Osteoblast (primary cell): ENCODE results near the gene CLN5. TPM values are rescaled to one million over a fixed set of nuclear protein-coding genes. Genes with fewer than 3 reads are reported as not detected.

Experiments
- DNase-seq: peaks from one replicate; pipeline ENCODE4 v3.0.0; 2011; ENCODE audit warnings: low spot score, mixed read lengths; ENCODE audit not compliant: insufficient read length; ENCODE audit errors: missing footprints
- H2AFZ ChIP-seq: 2 replicates; pipeline ENCODE4 v1.6.0; 2011; ENCODE audit warnings: mild to moderate bottlenecking, low read length
- H3K27ac ChIP-seq: 2 replicates; pipeline ENCODE4 v1.5.1; 2011; ENCODE audit warnings: mild to moderate bottlenecking, low read depth, low read length, moderate library complexity
- H3K27me3 ChIP-seq: 2 replicates; pipeline ENCODE4 v1.6.0; 2012; ENCODE audit warnings: mild to moderate bottlenecking, control low read depth, inconsistent platforms, low read length, moderate library complexity; ENCODE audit not compliant: insufficient read depth
- H3K36me3 ChIP-seq: 2 replicates; pipeline ENCODE4 v1.5.1; 2011; ENCODE audit warnings: mild to moderate bottlenecking, low read length, control low read depth, moderate library complexity; ENCODE audit not compliant: insufficient read depth
- H3K4me1 ChIP-seq: 2 replicates; pipeline ENCODE4 v1.5.1; 2011; ENCODE audit warnings: mild to moderate bottlenecking, low read length, control low read depth, moderate library complexity; ENCODE audit not compliant: insufficient read depth
- H3K4me2 ChIP-seq: 2 replicates; pipeline ENCODE4 v1.6.0; 2011; ENCODE audit warnings: mild to moderate bottlenecking, low read length; ENCODE audit not compliant: insufficient read depth
- H3K4me3 ChIP-seq: fragments of 200-600 bp; sonication (generic); 3 replicates; pipeline ENCODE4 v1.5.1; 2012; ENCODE audit warnings: mild to moderate bottlenecking, low read length, inconsistent platforms; ENCODE audit not compliant: insufficient read depth
- H3K79me2 ChIP-seq: 2 replicates; pipeline ENCODE4 v1.6.0; 2012; ENCODE audit warnings: mild to moderate bottlenecking, low read length, control low read depth, inconsistent platforms; ENCODE audit not compliant: insufficient read depth
- H3K9me3 ChIP-seq: 2 replicates; pipeline ENCODE4 v1.5.1; 2011; ENCODE audit warnings: low read depth, low read length, control low read depth
- H4K20me1 ChIP-seq: 2 replicates; pipeline ENCODE4 v1.6.0; 2012; ENCODE audit warnings: mild to moderate bottlenecking, low read length, control low read depth; ENCODE audit not compliant: insufficient read depth
- CTCF ChIP-seq: IDR thresholded peaks from 2 replicates; pipeline ENCODE4 v1.5.1; 2011; ENCODE audit warnings: mild to moderate bottlenecking, low read depth, low read length, moderate library complexity; ENCODE audit errors: extremely low read depth
- total RNA-seq: library from RNA; depleted of rRNA; stranded (reverse); fragments of >200 nt; gene quantifications from 2 replicates; pipeline ENCODE4 v1.2.3, GENCODE V29; 2012

The CLN5 gene
- total RNA-seq, 1 donor = 42.0 TPM

- Histone ChIP-seq H3K9me3 (no peaks in the 10 kb centered on the region), H3K36me3 (no peaks in the 10 kb centered on the region), H3K27ac (no peak overlapping the region), H3K4me3 (no peak overlapping the region), H2AFZ (no peak overlapping the region), H3K4me1 (peaks cover 3% of the 10 kb centered on the region), H4K20me1 (no peaks in the 10 kb centered on the region), H3K79me2 (no peaks in the 10 kb centered on the region), H3K4me2 (no peak overlapping the region), H3K27me3 (peaks cover 32% of the 10 kb centered on the region)
- DNase-seq = no peak
- TF ChIP-seq CTCF = no peak
Observed at GRCh38 chr13:76982061-76982460, 9.8 kb upstream of the CLN5 start.

GRCh38 chr13:76983676-76984075 lies 8.2 kb upstream of the CLN5 start:
- Histone ChIP-seq H3K27ac (no peak overlapping the region), H3K4me1 (peaks cover 3% of the 10 kb centered on the region), H3K79me2 (no peaks in the 10 kb centered on the region), H3K4me2 (no peak overlapping the region), H3K9me3 (no peaks in the 10 kb centered on the region), H3K36me3 (no peaks in the 10 kb centered on the region), H4K20me1 (no peaks in the 10 kb centered on the region), H2AFZ (no peak overlapping the region), H3K27me3 (peaks cover 20% of the 10 kb centered on the region), H3K4me3 (no peak overlapping the region)
- no peak for TF ChIP-seq CTCF
- no peak for DNase-seq

- Histone ChIP-seq H2AFZ (peak overlapping the region; percentile 94), H3K4me1 (peaks cover 20% of the 10 kb centered on the region), H3K79me2 (peaks cover 33% of the 10 kb centered on the region), H3K9me3 (no peaks in the 10 kb centered on the region), H3K4me2 (peak overlapping the region; percentile 94), H3K27me3 (no peaks in the 10 kb centered on the region), H3K27ac (peak overlapping the region; percentile 88), H3K36me3 (peaks cover 9% of the 10 kb centered on the region), H4K20me1 (peaks cover 6% of the 10 kb centered on the region), H3K4me3 (peak overlapping the region; percentile 77)
- TF ChIP-seq CTCF = no peak
- no peak for DNase-seq
Observed at GRCh38 chr13:76991432-76991795, 467 bp upstream of the CLN5 start.

GRCh38 chr13:76992548-76993001 lies 694 bp downstream of the CLN5 start:
- DNase-seq = no peak
- H3K27ac ChIP-seq = peak overlapping the region; percentile 88
- peaks cover 6% of the 10 kb centered on the region for H4K20me1 ChIP-seq
- H2AFZ ChIP-seq = peak overlapping the region; percentile 94
- no peaks in the 10 kb centered on the region for H3K27me3 ChIP-seq
- H3K4me2 ChIP-seq = peak overlapping the region; percentile 94
- peaks cover 20% of the 10 kb centered on the region for H3K4me1 ChIP-seq
- peaks cover 33% of the 10 kb centered on the region for H3K79me2 ChIP-seq
- TF ChIP-seq CTCF = no peak
- H3K36me3 ChIP-seq = peaks cover 9% of the 10 kb centered on the region
- no peaks in the 10 kb centered on the region for H3K9me3 ChIP-seq
- peak overlapping the region; percentile 77 for H3K4me3 ChIP-seq
